H1 (cell line): ENCODE measurements around the gene MAGI2. TPM values are rescaled to one million over a fixed set of nuclear protein-coding genes. Genes with fewer than 3 reads are reported as not detected.

Source experiments
- CTCF ChIA-PET: fragments of 300-600 bp; sonication (Branson Sonifier 250); formaldehyde crosslinking; loops from one replicate; lab custom pipeline; 2021; ENCODE audit not compliant: partially characterized antibody; lab: Charles Lee
- POLR2A ChIA-PET: fragments of 300-600 bp; sonication (Branson Sonifier 250); formaldehyde crosslinking; loops from one replicate; lab custom pipeline; 2021; ENCODE audit warnings: inconsistent platforms; ENCODE audit not compliant: partially characterized antibody; lab: Charles Lee
- DNase-seq, 2 experiments: peaks; one replicate each; pipeline versions ENCODE4 v3.0.0 to v3.0.0-alpha.2; 2010 to 2022; ENCODE audit warnings: low spot score in 2 of 2, low read depth in 1 of 2, mixed read lengths in 1 of 2
- FAIRE-seq: peaks from 2 replicates; lab custom pipeline; 2011; peaks lifted over from hg19 to GRCh38; lab: Jason Lieb, UNC
- H2AFZ ChIP-seq: 2 replicates; pipeline ENCODE4 v1.8.1; 2012; ENCODE audit warnings: low read length, inconsistent platforms
- H2AK5ac ChIP-seq: 2 replicates; pipeline ENCODE4 v1.6.1; 2013; ENCODE audit warnings: low read depth, low read length
- H2BK120ac ChIP-seq: replicated peaks from 2 replicates; pipeline ENCODE3; 2013; ENCODE audit warnings: low read depth, low read length, inconsistent platforms
- H2BK12ac ChIP-seq: 2 replicates; pipeline ENCODE4 v1.6.1; 2013; ENCODE audit warnings: low read depth, low read length
- H2BK15ac ChIP-seq: 2 replicates; pipeline ENCODE4 v1.6.1; 2013; ENCODE audit warnings: low read length
- H2BK20ac ChIP-seq: 2 replicates; pipeline ENCODE4 v1.6.1; 2013; ENCODE audit warnings: low read length
- H2BK5ac ChIP-seq: 2 replicates; pipeline ENCODE4 v1.6.1; 2013; ENCODE audit warnings: low read depth, low read length
- H3K14ac ChIP-seq: 2 replicates; pipeline ENCODE4 v1.6.1; 2013; ENCODE audit warnings: inconsistent platforms; ENCODE audit not compliant: insufficient read length
- H3K18ac ChIP-seq: 2 replicates; pipeline ENCODE4 v1.6.1; 2013; ENCODE audit warnings: low read length; ENCODE audit errors: extremely low read depth
- H3K23ac ChIP-seq: 2 replicates; pipeline ENCODE4 v1.6.1; 2013; ENCODE audit warnings: inconsistent platforms; ENCODE audit not compliant: insufficient read length
- H3K23me2 ChIP-seq: 2 replicates; pipeline ENCODE4 v1.6.1; 2013; ENCODE audit warnings: low read depth, low read length
- H3K27ac ChIP-seq: 2 replicates; pipeline ENCODE4 v1.6.1; 2011; ENCODE audit warnings: low read depth, low read length, inconsistent platforms
- H3K27me3 ChIP-seq, 4 experiments: replicated peaks in 1 of 4; 1 replicate in 1 of 4; 2 replicates in 3 of 4; pipeline versions ENCODE4 v1.6.1 to v1.8.1; 2011 to 2013; ENCODE audit warnings: low read length in 3 of 4, mild to moderate bottlenecking in 3 of 4, inconsistent platforms in 2 of 4, mixed read lengths in 2 of 4, moderate library complexity in 1 of 4; ENCODE audit not compliant: control insufficient read depth in 3 of 4, insufficient read depth in 3 of 4; ENCODE audit errors: extremely low read depth in 1 of 4
- H3K36me3 ChIP-seq, 4 experiments: 2 replicates each; pipeline versions ENCODE4 v1.6.1 to v1.8.1; 2011 to 2013; ENCODE audit warnings: mild to moderate bottlenecking in 4 of 4, low read length in 3 of 4, moderate library complexity in 2 of 4, control low read depth in 1 of 4, inconsistent platforms in 1 of 4; ENCODE audit not compliant: insufficient read depth in 4 of 4, control insufficient read depth in 2 of 4
- H3K4ac ChIP-seq: replicated peaks from 2 replicates; pipeline ENCODE3; 2013; ENCODE audit warnings: low read length, low read depth, mixed read lengths, inconsistent platforms; ENCODE audit not compliant: insufficient read length
- H3K4me1 ChIP-seq, 4 experiments: replicated peaks in 1 of 4; 1 replicate in 1 of 4; 2 replicates in 3 of 4; pipeline versions ENCODE4 v1.6.1 to v1.8.1; 2011 to 2013; ENCODE audit warnings: low read length in 3 of 4, inconsistent platforms in 2 of 4, mixed read lengths in 1 of 4; ENCODE audit not compliant: insufficient read depth in 4 of 4, control insufficient read depth in 3 of 4
- H3K4me2 ChIP-seq, 2 experiments: 2 replicates each; pipeline versions ENCODE4 v1.6.1 to v1.8.1; 2011 to 2013; ENCODE audit warnings: low read depth in 2 of 2, low read length in 2 of 2, control low read depth in 1 of 2, inconsistent platforms in 1 of 2, mild to moderate bottlenecking in 1 of 2; ENCODE audit not compliant: insufficient read depth in 1 of 2
- H3K4me3 ChIP-seq, 4 experiments: fragments of 200-600, 300-600 bp in 1 of 4; sonication (generic), shearing (Covaris generic), sonication (Bioruptor Twin) in 1 of 4; 2 replicates each; pipeline versions ENCODE4 v1.5.1 to v1.8.1; 2011 to 2016; ENCODE audit warnings: low read length in 4 of 4, low read depth in 3 of 4, control low read depth in 2 of 4, inconsistent platforms in 2 of 4, mild to moderate bottlenecking in 2 of 4, mixed read lengths in 1 of 4, moderate library complexity in 1 of 4; ENCODE audit not compliant: insufficient read depth in 2 of 4; ENCODE audit errors: extremely low read depth in 1 of 4
- H3K56ac ChIP-seq: replicated peaks from 2 replicates; pipeline ENCODE3; 2013; ENCODE audit warnings: low read depth, mild to moderate bottlenecking, mixed read lengths, low read length, inconsistent platforms; ENCODE audit not compliant: insufficient read length
- H3K79me1 ChIP-seq: 2 replicates; pipeline ENCODE4 v1.6.1; 2013; ENCODE audit warnings: low read depth, low read length, control low read depth
- H3K79me2 ChIP-seq, 2 experiments: 2 replicates each; pipeline versions ENCODE4 v1.6.1 to v1.8.1; 2012 to 2013; ENCODE audit warnings: low read length in 2 of 2, mild to moderate bottlenecking in 2 of 2, inconsistent platforms in 1 of 2; ENCODE audit not compliant: insufficient read depth in 2 of 2, control insufficient read depth in 1 of 2
- H3K9ac ChIP-seq, 4 experiments: replicated peaks in 1 of 4; 1 replicate in 1 of 4; 2 replicates in 3 of 4; pipeline versions ENCODE4 v1.6.1 to v1.8.1; 2011 to 2013; ENCODE audit warnings: low read depth in 3 of 4, low read length in 3 of 4, control low read depth in 2 of 4, mild to moderate bottlenecking in 2 of 4, moderate library complexity in 2 of 4, inconsistent platforms in 1 of 4; ENCODE audit errors: extremely low read depth in 1 of 4
- H3K9me3 ChIP-seq, 2 experiments: 2 replicates each; pipeline versions ENCODE4 v1.6.1 to v1.8.1; 2012 to 2013; ENCODE audit warnings: mild to moderate bottlenecking in 2 of 2, moderate library complexity in 2 of 2, control low read depth in 1 of 2, inconsistent platforms in 1 of 2, low read depth in 1 of 2, low read length in 1 of 2, mixed read lengths in 1 of 2; ENCODE audit not compliant: insufficient read depth in 2 of 2
- H4K20me1 ChIP-seq, 2 experiments: replicated peaks in 1 of 2; 2 replicates each; pipeline versions ENCODE3 to v1.8.1; 2011 to 2013; ENCODE audit warnings: inconsistent platforms in 2 of 2, low read length in 2 of 2, mild to moderate bottlenecking in 1 of 2; ENCODE audit not compliant: insufficient read depth in 2 of 2, control insufficient read depth in 1 of 2
- H4K5ac ChIP-seq: 2 replicates; pipeline ENCODE4 v1.6.1; 2013; ENCODE audit warnings: low read length, low read depth, mixed read lengths, inconsistent platforms; ENCODE audit not compliant: insufficient read length
- H4K8ac ChIP-seq: 2 replicates; pipeline ENCODE4 v1.8.0; 2013; ENCODE audit warnings: mild to moderate bottlenecking, moderate library complexity, low read length, inconsistent platforms; ENCODE audit not compliant: insufficient read depth; ENCODE audit errors: extremely low read depth
- H4K91ac ChIP-seq: replicated peaks from 2 replicates; pipeline ENCODE3; 2013; ENCODE audit warnings: low read length, mixed read lengths, inconsistent platforms; ENCODE audit not compliant: insufficient read length
- CHD2 ChIP-seq: IDR thresholded peaks from 2 replicates; pipeline ENCODE4 v1.6.1; 2012; ENCODE audit warnings: low read length, improper control_type of control experiment
- SP1 ChIP-seq: IDR thresholded peaks from 2 replicates; pipeline ENCODE4 v1.6.1; 2011; ENCODE audit warnings: low read depth, low read length
- TAF7 ChIP-seq: optimal IDR thresholded peaks from 2 replicates; pipeline ENCODE3; 2011; ENCODE audit warnings: low read depth, mild to moderate bottlenecking, inconsistent platforms, low read length, moderate library complexity, borderline replicate concordance
- TEAD4 ChIP-seq: IDR thresholded peaks from 2 replicates; pipeline ENCODE4 v1.6.1; 2012; ENCODE audit warnings: low read depth, low read length, inconsistent platforms, mixed read lengths
- WGBS, 2 experiments: shearing (Covaris generic) in 1 of 2; methylation state at CpG; one replicate each; pipeline versions ENCODE4 v1.1.6 to v1.1.7; 2013 to 2015; ENCODE audit warnings: low lambda C conversion rate in 2 of 2, mixed read lengths in 2 of 2, inconsistent platforms in 1 of 2, low coverage in 1 of 2, missing lambda C conversion rate in 1 of 2; ENCODE audit not compliant: insufficient replicate concordance in 2 of 2, insufficient coverage in 1 of 2, insufficient read length in 1 of 2; ENCODE audit errors: extremely low coverage in 1 of 2, missing lambda C conversion rate in 1 of 2; 5-methylcytosine and 5-hydroxymethylcytosine counted together
- polyA plus RNA-seq, 7 experiments: library from polyadenylated mRNA; depleted of rRNA in 3 of 7; stranded (reverse) in 5 of 7; unstranded in 2 of 7; fragments of >200 nt in 5 of 7; fragments of 200-250 nt in 2 of 7; gene quantifications; 1 replicate in 5 of 7; 2 replicates in 1 of 7; 4 replicates in 1 of 7; pipeline versions ENCODE4 v1.2.1 to v1.2.3, GENCODE V29; 2011 to 2013; ENCODE audit warnings: missing spikeins in 2 of 7, mixed read lengths in 2 of 7
- total RNA-seq: library from RNA; stranded (reverse); fragmentation: NEBNext Ultra II Directional; extraction: Animal tissue kit (Norgen Biotek cat#: 25700); gene quantifications from 2 replicates; pipeline ENCODE4 v1.2.1, GENCODE V29; 2021

MAGI2 gene
- total and polyA plus RNA-seq, 2 of the 8 experiments (the other 6 are each of a cell fraction or from before 2014, with no cell fraction given) = 6.0 to 27.3 TPM

DNA sequence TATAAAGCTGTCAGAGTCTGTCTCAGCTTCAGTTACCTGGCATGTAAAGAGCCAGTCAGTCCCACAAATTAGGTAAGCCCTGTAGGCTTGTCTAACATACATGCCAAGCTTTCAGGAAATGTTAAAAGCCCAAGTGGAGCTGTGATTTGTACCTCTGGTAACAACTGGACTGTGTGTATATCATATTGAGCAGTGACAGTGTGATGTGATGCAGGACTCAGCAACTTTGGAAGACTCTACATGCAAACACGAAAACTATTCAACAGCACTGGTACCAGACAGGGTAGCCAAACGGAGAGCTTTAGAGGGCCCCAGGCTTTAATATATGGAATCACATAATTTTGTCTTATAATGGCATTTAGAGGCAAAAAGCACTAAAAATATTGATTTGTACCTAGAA lies 1066.9 kb downstream of the MAGI2 start:
- Histone ChIP-seq H2AFZ (no peak overlapping the region), H3K56ac (no peak overlapping the region), H2BK12ac (no peak overlapping the region), H3K23ac (no peak overlapping the region), H2BK20ac (no peak overlapping the region), H3K4me1 (peaks cover 0 to 3% (median under 1%) of the 10 kb centered on the region in 4 experiments; a peak in 1 of 7 replicates), H3K23me2 (no peaks in the 10 kb centered on the region), H3K27me3 (no peaks in the 10 kb centered on the region), H4K8ac (no peak overlapping the region), H3K27ac (no peak overlapping the region), H3K79me2 (no peaks in the 10 kb centered on the region), H4K91ac (no peak overlapping the region), H4K5ac (no peak overlapping the region), H2BK15ac (no peak overlapping the region), H3K4me3 (no peak overlapping the region), H3K14ac (no peak overlapping the region), H3K4ac (no peak overlapping the region), H4K20me1 (no peaks in the 10 kb centered on the region), H3K9me3 (no peaks in the 10 kb centered on the region), H3K79me1 (no peaks in the 10 kb centered on the region), H3K36me3 (no peaks in the 10 kb centered on the region), H2BK5ac (no peak overlapping the region), H2BK120ac (no peak overlapping the region), H3K4me2 (no peak overlapping the region), H3K9ac (no peak overlapping the region), H3K18ac (no peak overlapping the region), H2AK5ac (no peak overlapping the region)
- POLR2A ChIA-PET = no interaction called here
- DNase-seq = no peak
- CTCF ChIA-PET = interaction anchor here (2.3 kb wide), 1 partner anchor 9 kb away, joined by 6 read pairs; no protein-coding TSS in a partner anchor
- FAIRE-seq = no peak
- WGBS, 2 experiments = 80% methylated on average over 2 of the region's 2 CpGs; no CpG with 5 or more reads in 1 of the 2 experiments
- no peak for TF ChIP-seq TAF7
- no peak for TF ChIP-seq SP1
- TF ChIP-seq CHD2 = no peak
- no peak for TF ChIP-seq TEAD4
